HG02885 (cell line): Measurements from ENCODE around the gene IRX2.

Source experiments
- ATAC-seq: cut with Tn5 transposase; IDR thresholded peaks from one replicate; pipeline ENCODE4 v1.9.1; 2021; ENCODE audit warnings: mild to moderate bottlenecking; ENCODE audit not compliant: unreplicated experiment, poor library complexity

IRX2 gene

DNA sequence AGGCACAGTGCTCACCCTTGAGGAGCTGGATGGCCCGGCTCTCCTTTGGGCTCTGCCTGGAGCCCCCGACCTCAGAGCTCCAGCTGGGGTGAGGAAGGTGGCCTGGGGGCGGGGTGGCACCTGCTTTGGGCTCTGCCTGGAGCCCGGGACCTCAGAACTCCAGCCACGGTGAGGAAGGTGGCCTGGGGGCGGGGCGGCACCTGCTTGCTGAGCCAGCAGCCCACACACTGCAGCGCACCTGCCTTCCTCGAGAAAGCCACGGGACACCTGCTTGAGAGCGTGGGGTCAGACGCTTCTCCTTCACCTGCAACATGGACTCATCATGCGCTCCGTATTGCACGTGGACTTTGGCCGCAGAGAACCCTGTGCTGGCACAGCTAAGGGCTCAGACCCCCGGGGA, 51.8 kb downstream of the IRX2 start:
- ATAC-seq: no peak

DNA sequence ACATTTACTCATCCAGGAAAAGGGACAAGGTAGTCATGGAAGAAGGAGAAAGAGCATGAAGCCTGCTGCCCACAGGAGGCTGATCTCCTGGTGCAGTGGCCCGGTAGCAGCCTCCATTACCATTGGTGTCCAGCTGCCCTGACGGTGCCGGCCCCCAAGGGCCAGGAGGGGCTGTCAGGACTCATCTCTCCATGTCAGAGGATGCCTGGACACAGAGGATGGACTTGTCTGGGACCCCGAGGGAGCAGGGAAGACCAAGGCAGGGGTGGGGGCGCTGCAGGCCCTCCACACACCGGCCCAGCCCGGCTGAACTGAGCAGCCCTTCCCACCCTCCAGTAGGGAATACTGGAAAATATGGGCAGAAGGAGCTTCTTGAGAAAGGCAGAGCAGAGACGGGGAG, 52.2 kb downstream of the IRX2 start:
- no peak for ATAC-seq

DNA sequence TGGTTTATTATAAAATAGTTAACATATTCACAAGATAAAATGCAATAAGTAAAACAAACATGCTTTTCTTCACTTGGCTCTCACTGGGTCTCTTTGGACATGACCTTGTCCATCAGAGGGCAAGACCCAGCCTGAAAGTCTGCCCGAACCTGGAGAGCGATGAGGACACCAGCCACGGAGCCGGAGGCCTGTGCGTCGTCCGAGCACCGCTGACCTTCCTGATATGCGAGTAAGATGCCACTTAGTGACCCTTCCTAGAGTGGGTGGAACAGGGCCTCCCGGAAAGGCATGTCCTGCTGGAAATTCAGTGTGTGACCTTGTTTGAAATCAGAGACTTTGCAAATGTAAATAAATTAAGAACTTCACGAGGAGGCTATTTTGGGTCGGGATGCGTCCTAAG, 52.9 kb downstream of the IRX2 start:
- ATAC-seq: no peak

DNA sequence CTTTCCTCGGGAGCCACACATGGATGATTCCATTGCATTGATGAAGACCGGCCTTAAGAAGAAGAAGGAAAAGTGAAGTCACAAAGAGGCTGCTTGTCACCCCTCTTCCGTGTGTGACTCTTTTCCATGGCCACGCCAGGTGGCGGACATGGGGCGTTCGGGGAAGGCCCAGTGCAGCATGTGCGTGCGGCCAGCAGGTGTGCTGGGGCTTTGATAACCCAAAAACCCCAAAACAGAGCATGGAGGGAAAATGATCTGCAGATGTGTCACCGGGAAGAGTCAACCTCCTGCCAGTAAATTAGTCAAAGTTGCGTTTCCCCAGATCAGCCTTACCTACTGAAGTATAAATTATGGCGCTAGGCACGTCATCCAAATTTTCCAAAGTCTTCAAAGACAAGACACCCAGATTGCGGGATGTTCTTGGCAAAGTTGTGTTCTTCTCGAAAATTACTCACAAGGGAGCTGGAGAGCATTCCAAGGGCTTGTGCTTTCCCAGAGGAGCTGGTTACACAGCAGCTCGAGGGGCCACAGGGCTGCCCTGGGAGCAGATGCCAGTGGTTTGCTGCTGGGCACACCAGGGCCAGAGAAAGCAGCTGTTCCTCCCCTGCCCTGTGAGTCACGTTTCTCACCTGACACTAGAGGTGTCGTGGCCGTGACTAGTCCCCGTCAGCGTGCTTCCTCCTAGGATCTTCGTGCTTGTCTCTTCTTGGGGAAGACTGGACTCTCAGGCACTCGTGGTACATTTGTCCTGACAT, 53.9 kb downstream of the IRX2 start:
- ATAC-seq: no peak

DNA sequence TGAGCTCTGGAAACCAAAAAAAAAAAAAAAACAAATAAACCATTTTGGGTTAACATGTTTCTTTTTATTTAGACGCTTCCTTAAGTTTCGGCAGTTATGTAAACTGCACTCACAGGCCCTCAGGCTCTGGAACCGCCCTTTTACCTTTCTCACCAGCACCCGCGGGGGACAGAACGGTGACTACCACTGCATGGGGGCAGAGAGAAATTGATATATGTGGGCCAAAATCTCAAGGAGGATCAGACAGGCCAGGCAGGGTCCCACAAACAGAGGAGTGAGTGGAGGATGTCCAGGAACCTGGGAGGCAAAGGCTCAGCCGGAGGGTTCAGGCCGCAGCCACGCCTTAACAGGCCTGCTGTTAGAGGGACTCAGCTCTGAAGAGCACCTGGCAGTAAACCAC, 54.4 kb downstream of the IRX2 start:
- ATAC-seq: no peak
